ENCODE data around the gene TSEN2. TPM values are rescaled to one million over a fixed set of nuclear protein-coding genes. Genes with fewer than 3 reads are reported as not detected.

The TSEN2 gene
- total and polyA plus RNA-seq, 9 of the 15 experiments (the other 6 are each of a cell fraction or from before 2014, with no cell fraction given), result 38.5 to 76.3 (median 46.6) TPM

DNA sequence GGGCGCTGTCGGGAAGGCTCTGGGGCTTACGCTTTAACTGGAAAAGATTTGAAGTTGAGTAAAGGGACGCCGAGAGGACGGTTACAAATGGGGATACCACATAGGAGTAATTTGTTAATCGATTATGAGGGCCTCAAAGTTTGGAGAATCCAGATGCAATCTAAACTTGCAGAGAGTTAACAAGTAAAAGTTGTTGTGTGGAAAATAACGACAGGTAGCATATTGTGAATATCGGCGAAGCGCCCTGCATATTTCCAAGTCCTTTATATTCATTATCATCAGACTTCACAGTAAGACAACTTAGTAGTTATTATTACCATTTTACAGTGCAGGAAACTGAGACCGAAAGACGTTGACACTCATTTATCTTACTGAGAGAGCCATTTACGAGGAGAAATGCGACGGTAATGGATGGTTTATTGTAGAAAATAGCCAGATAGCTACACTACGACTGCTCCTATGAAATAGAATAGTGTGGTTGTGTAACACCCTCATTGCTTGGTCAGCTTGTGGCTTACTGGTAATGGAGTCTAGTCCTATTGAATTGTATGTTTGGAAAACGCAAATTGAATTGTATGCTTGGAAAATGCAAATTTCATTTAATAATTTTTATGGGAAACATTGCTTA, 73.3 kb downstream of the TSEN2 start:
- intact Hi-C loops (cut with micrococcal nuclease), result loop anchor here (5.0 kb wide), 2 partner anchors 105 to 285 kb away; partner anchors contain the start of genes RAF1 and RPL32
- peaks cover 57% of the 10 kb centered on the region for H3K79me2 ChIP-seq (ENCODE audit: control insufficient read depth, insufficient read depth, low read length)
- H2AFZ ChIP-seq (ENCODE audit: low read depth, low read length), result peak overlapping the region; percentile 93
- no peaks in the 10 kb centered on the region for H3K27me3 ChIP-seq (ENCODE audit: control insufficient read depth in 2 of 2, insufficient read depth in 2 of 2, low read length in 2 of 2)
- FAIRE-seq (no peak), ATAC-seq (peak; percentile 34), DNase-seq (ENCODE audit: extremely low read depth in 1 of 4, low spot score in 3 of 4) (peak in 2 of 4 experiments; percentile 41 to 46)
- H3K9ac ChIP-seq (ENCODE audit: insufficient read depth in 1 of 2, low read depth in 2 of 2, low read length in 2 of 2), result peak overlapping the region; percentile 82 to 99
- CTCF ChIA-PET (ENCODE audit: low intra/inter-chr PET ratio), result no interaction called here
- peak overlapping the region; percentile 91 for H3K27ac ChIP-seq (ENCODE audit: extremely low read depth, low read depth, low read length)
- H3K4me2 ChIP-seq (ENCODE audit: insufficient read depth, low read length), result peak overlapping the region; percentile 94
- no TSS peak for BruUV-seq (replicated peaks)
- in situ Hi-C loops (cut with MboI), result no loop called here
- peaks cover 7% of the 10 kb centered on the region for H3K9me1 ChIP-seq (ENCODE audit: control insufficient read depth, insufficient read depth, low read length)
- H3K9me3 ChIP-seq (replicated peaks; ENCODE audit: control insufficient read depth, insufficient read depth, low read depth, low read length), result no peaks in the 10 kb centered on the region
- peak overlapping the region; percentile 82 for H3K4me3 ChIP-seq
- H3K4me1 ChIP-seq (replicated peaks in 1 of 2; ENCODE audit: control insufficient read depth in 2 of 2, insufficient read depth in 2 of 2, low read length in 2 of 2), result peaks cover 17 to 27% of the 10 kb centered on the region in 2 experiments
- peaks cover 48% of the 10 kb centered on the region for H4K20me1 ChIP-seq (replicated peaks; ENCODE audit: control insufficient read depth, insufficient read depth, low read length)
- under 1% methylated on average over 18 of the region's 18 CpGs for WGBS (ENCODE audit: insufficient coverage, low coverage, missing lambda C conversion rate)
- no peaks in the 10 kb centered on the region for H3K36me3 ChIP-seq (ENCODE audit: control insufficient read depth, insufficient read depth, low read length)
- POLR2A ChIA-PET, result interaction anchor here (0.6 to 5.5 kb wide), 13 partner anchors 11 to 319 kb away, joined by 3 to 25 read pairs (median 3); partner anchors contain the start of genes MKRN2OS and RAF1
- TF ChIP-seq FOXK2 (conservative IDR thresholded peaks at IDR 0.05 in 1 of 2, IDR thresholded peaks at IDR 0.05 in 1 of 2; ENCODE audit: low read depth in 2 of 2) (no peak), TEAD1 (CRISPR knock-in tag; IDR thresholded peaks at IDR 0.05) (0 out of 4 replicates have a peak, but pooled peaks of 1 of the 2 experiments have one; percentile 27), ZNF408 (CRISPR knock-in tag; IDR thresholded peaks at IDR 0.05; ENCODE audit: low read depth) (no peak), ZNF224 (CRISPR knock-in tag; IDR thresholded peaks at IDR 0.05) (0 out of 2 replicates have a peak, but pooled peaks have one; percentile 57), SMAD4 (CRISPR knock-in tag; conservative IDR thresholded peaks at IDR 0.05) (no peak), GTF2F1 (IDR thresholded peaks at IDR 0.05; ENCODE audit: low read depth, low read length) (no peak), CEBPG (CRISPR knock-in tag; IDR thresholded peaks at IDR 0.05) (peak; percentile 67), CEBPG (tag; conservative IDR thresholded peaks at IDR 0.05 in 1 of 2, IDR thresholded peaks at IDR 0.05 in 1 of 2) (peak; percentile 77 to 90; a peak in 3 of 4 replicates), CBFB (CRISPR knock-in tag; IDR thresholded peaks at IDR 0.05) (0 out of 2 replicates have a peak, but pooled peaks have one; percentile 0)
- TF ChIP-seq, protein P1, sequence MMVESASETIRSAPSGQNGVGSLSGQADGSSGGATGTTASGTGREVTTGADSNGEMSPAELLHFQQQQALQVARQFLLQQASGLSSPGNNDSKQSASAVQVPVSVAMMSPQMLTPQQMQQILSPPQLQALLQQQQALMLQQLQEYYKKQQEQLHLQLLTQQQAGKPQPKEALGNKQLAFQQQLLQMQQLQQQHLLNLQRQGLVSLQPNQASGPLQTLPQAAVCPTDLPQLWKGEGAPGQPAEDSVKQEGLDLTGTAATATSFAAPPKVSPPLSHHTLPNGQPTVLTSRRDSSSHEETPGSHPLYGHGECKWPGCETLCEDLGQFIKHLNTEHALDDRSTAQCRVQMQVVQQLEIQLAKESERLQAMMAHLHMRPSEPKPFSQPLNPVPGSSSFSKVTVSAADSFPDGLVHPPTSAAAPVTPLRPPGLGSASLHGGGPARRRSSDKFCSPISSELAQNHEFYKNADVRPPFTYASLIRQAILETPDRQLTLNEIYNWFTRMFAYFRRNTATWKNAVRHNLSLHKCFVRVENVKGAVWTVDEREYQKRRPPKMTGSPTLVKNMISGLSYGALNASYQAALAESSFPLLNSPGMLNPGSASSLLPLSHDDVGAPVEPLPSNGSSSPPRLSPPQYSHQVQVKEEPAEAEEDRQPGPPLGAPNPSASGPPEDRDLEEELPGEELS (CRISPR knock-in tag; IDR thresholded peaks at IDR 0.05; ENCODE audit: borderline replicate concordance), result no peak; the same call in 1 of the 2 replicates
- TF ChIP-seq, protein P2, sequence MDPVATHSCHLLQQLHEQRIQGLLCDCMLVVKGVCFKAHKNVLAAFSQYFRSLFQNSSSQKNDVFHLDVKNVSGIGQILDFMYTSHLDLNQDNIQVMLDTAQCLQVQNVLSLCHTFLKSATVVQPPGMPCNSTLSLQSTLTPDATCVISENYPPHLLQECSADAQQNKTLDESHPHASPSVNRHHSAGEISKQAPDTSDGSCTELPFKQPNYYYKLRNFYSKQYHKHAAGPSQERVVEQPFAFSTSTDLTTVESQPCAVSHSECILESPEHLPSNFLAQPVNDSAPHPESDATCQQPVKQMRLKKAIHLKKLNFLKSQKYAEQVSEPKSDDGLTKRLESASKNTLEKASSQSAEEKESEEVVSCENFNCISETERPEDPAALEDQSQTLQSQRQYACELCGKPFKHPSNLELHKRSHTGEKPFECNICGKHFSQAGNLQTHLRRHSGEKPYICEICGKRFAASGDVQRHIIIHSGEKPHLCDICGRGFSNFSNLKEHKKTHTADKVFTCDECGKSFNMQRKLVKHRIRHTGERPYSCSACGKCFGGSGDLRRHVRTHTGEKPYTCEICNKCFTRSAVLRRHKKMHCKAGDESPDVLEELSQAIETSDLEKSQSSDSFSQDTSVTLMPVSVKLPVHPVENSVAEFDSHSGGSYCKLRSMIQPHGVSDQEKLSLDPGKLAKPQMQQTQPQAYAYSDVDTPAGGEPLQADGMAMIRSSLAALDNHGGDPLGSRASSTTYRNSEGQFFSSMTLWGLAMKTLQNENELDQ (CRISPR knock-in tag; IDR thresholded peaks at IDR 0.05; ENCODE audit: borderline replicate concordance), result 0 out of 2 replicates have a peak, but pooled peaks have one; percentile 8
- TF ChIP-seq, protein P3, sequence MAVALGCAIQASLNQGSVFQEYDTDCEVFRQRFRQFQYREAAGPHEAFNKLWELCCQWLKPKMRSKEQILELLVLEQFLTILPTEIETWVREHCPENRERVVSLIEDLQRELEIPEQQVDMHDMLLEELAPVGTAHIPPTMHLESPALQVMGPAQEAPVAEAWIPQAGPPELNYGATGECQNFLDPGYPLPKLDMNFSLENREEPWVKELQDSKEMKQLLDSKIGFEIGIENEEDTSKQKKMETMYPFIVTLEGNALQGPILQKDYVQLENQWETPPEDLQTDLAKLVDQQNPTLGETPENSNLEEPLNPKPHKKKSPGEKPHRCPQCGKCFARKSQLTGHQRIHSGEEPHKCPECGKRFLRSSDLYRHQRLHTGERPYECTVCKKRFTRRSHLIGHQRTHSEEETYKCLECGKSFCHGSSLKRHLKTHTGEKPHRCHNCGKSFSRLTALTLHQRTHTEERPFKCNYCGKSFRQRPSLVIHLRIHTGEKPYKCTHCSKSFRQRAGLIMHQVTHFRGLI (CRISPR knock-in tag; IDR thresholded peaks at IDR 0.05), result 0 out of 2 replicates have a peak, but pooled peaks have one; percentile 33
- TF ChIP-seq, protein P4, sequence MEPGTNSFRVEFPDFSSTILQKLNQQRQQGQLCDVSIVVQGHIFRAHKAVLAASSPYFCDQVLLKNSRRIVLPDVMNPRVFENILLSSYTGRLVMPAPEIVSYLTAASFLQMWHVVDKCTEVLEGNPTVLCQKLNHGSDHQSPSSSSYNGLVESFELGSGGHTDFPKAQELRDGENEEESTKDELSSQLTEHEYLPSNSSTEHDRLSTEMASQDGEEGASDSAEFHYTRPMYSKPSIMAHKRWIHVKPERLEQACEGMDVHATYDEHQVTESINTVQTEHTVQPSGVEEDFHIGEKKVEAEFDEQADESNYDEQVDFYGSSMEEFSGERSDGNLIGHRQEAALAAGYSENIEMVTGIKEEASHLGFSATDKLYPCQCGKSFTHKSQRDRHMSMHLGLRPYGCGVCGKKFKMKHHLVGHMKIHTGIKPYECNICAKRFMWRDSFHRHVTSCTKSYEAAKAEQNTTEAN (CRISPR knock-in tag; IDR thresholded peaks at IDR 0.05), result peak; percentile 71; the same call in 1 of the 2 replicates

All from K562 (cell line).